Neural cell (in vitro differentiated cells): ENCODE measurements around the gene AMY1B. TPM values are rescaled to one million over a fixed set of nuclear protein-coding genes. Genes with fewer than 3 reads are reported as not detected.
"Not testable (repeated sequence)": the region's sequence is repeated elsewhere in the genome, so short reads cannot be mapped to it uniquely, and the experiment has no call there.

Experiments used
- H2AFZ ChIP-seq: fragments of 200-600, 300-800 bp; sonication (generic), shearing (Covaris generic); 2 replicates; pipeline ENCODE4 v1.6.0; 2014; ENCODE audit warnings: low read depth, mild to moderate bottlenecking, antibody characterized with exemption, low read length, moderate library complexity
- H3F3A ChIP-seq: fragments of 200-600 bp; shearing (Covaris generic); 2 replicates; pipeline ENCODE4 v1.6.1; 2016; ENCODE audit warnings: mild to moderate bottlenecking, moderate library complexity, mixed read lengths, antibody characterized with exemption, low read length; ENCODE audit not compliant: insufficient read depth, poor library complexity, severe bottlenecking
- H3K27ac ChIP-seq: fragments of 200-600, 300-800 bp; sonication (generic), shearing (Covaris generic); 2 replicates; pipeline ENCODE4 v1.5.1; 2014; ENCODE audit warnings: mild to moderate bottlenecking, low read length, moderate library complexity
- H3K27me3 ChIP-seq: fragments of 300-800, 200-600 bp; sonication (generic), shearing (Covaris generic); 2 replicates; pipeline ENCODE4 v1.6.0; 2014; ENCODE audit warnings: mild to moderate bottlenecking, low read depth, low read length, moderate library complexity; ENCODE audit not compliant: insufficient read depth
- H3K36me3 ChIP-seq: fragments of 300-800, 200-600 bp; sonication (generic), shearing (Covaris generic); 2 replicates; pipeline ENCODE4 v1.5.1; 2014; ENCODE audit warnings: mild to moderate bottlenecking, antibody characterized with exemption, low read length, moderate library complexity; ENCODE audit not compliant: insufficient read depth
- H3K4me2 ChIP-seq: fragments of 300-800, 200-600 bp; sonication (generic), shearing (Covaris generic); 2 replicates; pipeline ENCODE4 v1.6.0; 2014; ENCODE audit warnings: mild to moderate bottlenecking, low read length
- H3K4me3 ChIP-seq: fragments of 300-800, 200-600 bp; sonication (generic), shearing (Covaris generic); 2 replicates; pipeline ENCODE4 v1.5.1; 2014; ENCODE audit warnings: mild to moderate bottlenecking, low read length, moderate library complexity
- H3K79me2 ChIP-seq: fragments of 200-600 bp; shearing (Covaris generic); replicated peaks from 2 replicates; pipeline ENCODE4 v1.6.0; 2014; ENCODE audit warnings: mild to moderate bottlenecking, low read length, moderate library complexity; ENCODE audit not compliant: insufficient read depth
- H3K9ac ChIP-seq: fragments of 300-800, 200-600 bp; sonication (generic), shearing (Covaris generic); 2 replicates; pipeline ENCODE4 v1.6.1; 2016; ENCODE audit warnings: mild to moderate bottlenecking, low read length, mixed read lengths
- H3K9me2 ChIP-seq: fragments of 200-600 bp; shearing (Covaris generic); 2 replicates; pipeline ENCODE4 v1.6.1; 2016; ENCODE audit warnings: mild to moderate bottlenecking, low read length, mixed read lengths; ENCODE audit not compliant: insufficient read depth
- H3K9me3 ChIP-seq: fragments of 200-600, 300-800 bp; sonication (generic), shearing (Covaris generic); 2 replicates; pipeline ENCODE4 v1.6.1; 2016; ENCODE audit warnings: mild to moderate bottlenecking, mixed run types, low read length, moderate library complexity, mixed read lengths
- H4K20me1 ChIP-seq: fragments of 200-600 bp; shearing (Covaris generic); 2 replicates; pipeline ENCODE4 v1.6.1; 2016; ENCODE audit warnings: mild to moderate bottlenecking, mixed run types; ENCODE audit not compliant: insufficient read depth
- polyA minus RNA-seq: library from RNA; depleted of rRNA, polyadenylated mRNA; stranded (reverse); fragments of >200 nt; gene quantifications from 2 replicates; pipeline ENCODE4 v1.2.3, GENCODE V29; 2014
- polyA plus RNA-seq: library from polyadenylated mRNA; depleted of rRNA; stranded (reverse); fragments of >200 nt; gene quantifications from 2 replicates; pipeline ENCODE4 v1.2.3, GENCODE V29; 2014

Gene AMY1B
- polyA plus RNA-seq (not detected in 2 replicates), polyA minus RNA-seq (not detected in 2 replicates)

DNA sequence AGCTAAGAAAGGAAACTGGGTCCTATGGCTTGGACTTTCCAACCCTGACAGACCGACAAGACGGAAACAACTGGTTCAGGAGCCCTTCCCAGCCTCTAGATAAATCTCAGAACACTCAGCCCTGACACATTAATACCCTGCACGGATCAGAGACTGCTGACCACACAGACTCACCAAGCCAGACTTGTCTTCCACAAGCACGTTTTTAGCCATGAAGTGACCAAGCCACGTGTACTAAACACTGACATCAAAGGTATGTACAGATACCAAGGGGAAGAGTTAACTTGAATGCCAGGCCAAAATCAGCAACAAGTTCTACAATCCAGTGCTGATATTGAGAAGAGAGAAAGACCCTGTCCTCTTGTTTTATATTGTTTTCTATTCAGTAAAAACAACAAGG is at the start of gene AMY1B:
Gene AMY1B, minus strand, starts transcription at position 101 of the 400 bp plus-strand sequence. CDS start 571 bp downstream, outside the sequence.
- H3K9ac ChIP-seq, H4K20me1 ChIP-seq, H3K9me2 ChIP-seq, H3K4me2 ChIP-seq, H3K36me3 ChIP-seq, H3K4me3 ChIP-seq, H2AFZ ChIP-seq, H3K27me3 ChIP-seq, H3K79me2 ChIP-seq, H3F3A ChIP-seq, H3K9me3 ChIP-seq, H3K27ac ChIP-seq: not testable (repeated sequence)

DNA sequence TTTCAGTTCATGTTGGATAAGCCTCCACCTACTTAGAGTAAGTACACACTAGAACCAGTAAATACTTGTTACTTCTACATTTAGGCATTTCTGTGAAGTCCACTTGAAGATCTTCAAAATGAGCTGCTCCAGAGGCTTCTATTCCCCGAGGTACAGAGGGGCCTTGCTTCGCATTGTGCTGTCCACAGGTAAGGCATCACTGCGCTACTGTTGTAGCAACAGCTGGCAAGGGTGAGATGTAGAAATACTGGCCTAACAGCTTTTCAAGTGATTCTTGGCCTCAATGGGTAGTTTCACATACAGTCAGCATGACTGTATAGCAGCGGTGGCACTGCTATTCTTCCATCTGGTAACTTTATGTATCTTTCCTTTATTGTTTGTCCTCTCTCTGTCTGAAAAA is 49.0 kb upstream of the AMY1B start:
- not testable (repeated sequence) for H3K9me3 ChIP-seq, H2AFZ ChIP-seq, H3K9ac ChIP-seq, H3K9me2 ChIP-seq, H3K27me3 ChIP-seq, H3F3A ChIP-seq, H3K4me3 ChIP-seq, H4K20me1 ChIP-seq, H3K79me2 ChIP-seq, H3K4me2 ChIP-seq, H3K27ac ChIP-seq, H3K36me3 ChIP-seq

DNA sequence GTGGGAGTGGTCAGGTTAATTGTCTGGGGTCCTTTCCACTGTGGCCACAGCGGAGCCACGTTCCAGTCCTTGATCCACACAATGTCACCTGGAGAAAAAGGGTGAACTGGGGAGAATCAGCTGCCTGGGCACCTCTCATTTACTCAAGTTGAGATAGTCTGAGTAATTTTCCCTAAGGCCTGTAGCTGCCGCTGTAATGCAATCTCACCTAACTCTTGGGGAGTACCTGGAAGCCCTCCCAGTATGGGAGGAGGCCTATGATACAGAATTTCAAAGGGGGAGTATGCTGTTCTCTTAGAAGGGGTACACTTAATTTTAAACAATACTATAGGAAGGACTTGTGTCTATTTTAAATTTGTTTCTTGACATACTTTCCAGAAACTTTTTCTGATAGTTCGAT is 48.4 kb upstream of the AMY1B start:
- H2AFZ ChIP-seq, H3K4me2 ChIP-seq, H3F3A ChIP-seq, H3K79me2 ChIP-seq, H3K27ac ChIP-seq, H3K9me2 ChIP-seq, H3K9me3 ChIP-seq, H3K36me3 ChIP-seq, H3K27me3 ChIP-seq, H4K20me1 ChIP-seq, H3K9ac ChIP-seq, H3K4me3 ChIP-seq: not testable (repeated sequence)

DNA sequence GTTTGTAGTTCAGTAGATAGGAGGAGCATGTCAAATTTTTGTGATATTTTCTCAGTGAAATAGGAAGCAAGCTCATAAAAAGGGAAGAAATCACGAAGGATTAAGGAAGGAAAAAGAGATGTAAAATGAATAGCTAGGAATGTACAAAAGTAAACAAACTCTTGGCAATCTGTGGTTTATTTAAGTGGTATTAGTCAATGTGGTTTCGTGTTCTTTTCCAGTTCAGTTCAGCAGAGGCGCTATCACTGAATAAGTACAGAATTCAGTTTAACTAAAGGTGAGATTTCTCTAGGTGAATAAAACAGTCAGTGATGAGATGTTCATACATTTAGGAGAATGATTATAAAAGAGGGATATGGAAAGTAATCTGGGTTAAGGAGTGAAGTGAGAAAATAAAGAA is 42.0 kb upstream of the AMY1B start:
- not testable (repeated sequence) for H3K4me2 ChIP-seq, H3K36me3 ChIP-seq, H3K27ac ChIP-seq

DNA sequence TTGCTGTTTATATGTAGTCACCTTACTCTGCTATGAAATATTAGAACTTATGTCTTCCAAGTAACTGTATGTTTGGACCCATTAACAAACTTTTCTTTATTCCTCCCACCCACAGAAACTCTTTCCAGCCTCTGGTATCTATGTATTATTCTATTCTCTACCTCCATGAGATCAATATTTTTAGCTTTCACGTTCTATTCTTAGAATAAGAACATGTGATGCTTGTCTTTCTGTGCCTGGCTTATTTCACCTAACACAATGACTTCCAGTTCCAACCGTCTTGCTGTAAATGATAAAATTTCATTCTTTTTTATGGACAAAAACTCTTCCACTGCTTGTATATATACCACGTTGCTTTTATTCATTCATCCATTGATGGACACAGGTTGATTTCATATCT is 39.3 kb upstream of the AMY1B start:
- not testable (repeated sequence) for H3K27me3 ChIP-seq, H3K4me2 ChIP-seq, H3K9me3 ChIP-seq, H3K9ac ChIP-seq, H3F3A ChIP-seq, H3K4me3 ChIP-seq, H3K36me3 ChIP-seq, H3K79me2 ChIP-seq, H4K20me1 ChIP-seq, H3K27ac ChIP-seq, H3K9me2 ChIP-seq, H2AFZ ChIP-seq

More for the DNA sequence above, 42.0 kb upstream of the AMY1B start:
- H3K4me3 ChIP-seq, H3K9me2 ChIP-seq, H3K27me3 ChIP-seq, H3F3A ChIP-seq, H3K9ac ChIP-seq, H4K20me1 ChIP-seq, H3K9me3 ChIP-seq, H3K79me2 ChIP-seq, H2AFZ ChIP-seq: not testable (repeated sequence)

DNA sequence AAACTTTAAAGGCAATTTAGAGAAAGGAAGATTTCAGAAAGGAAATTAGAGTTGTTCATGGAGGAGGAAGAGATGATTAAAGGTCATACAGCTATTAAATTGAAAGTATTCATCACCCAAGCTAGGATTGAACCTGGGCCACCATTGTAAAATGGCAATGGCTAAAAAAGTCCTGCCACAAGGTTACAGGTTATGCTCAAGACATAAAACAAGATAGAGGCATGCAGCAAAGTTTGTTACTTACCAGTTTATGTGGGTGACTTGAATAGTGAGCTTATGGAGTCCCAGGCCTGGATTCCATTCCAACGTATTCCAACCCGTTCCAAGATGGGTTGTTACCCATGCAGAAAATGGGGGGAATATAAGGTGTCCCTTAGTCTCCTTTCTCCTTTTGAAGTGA is 25.5 kb upstream of the AMY1B start:
- H3K4me3 ChIP-seq, H3K9ac ChIP-seq, H3K27me3 ChIP-seq, H3F3A ChIP-seq, H3K4me2 ChIP-seq, H4K20me1 ChIP-seq, H3K36me3 ChIP-seq, H3K27ac ChIP-seq, H3K9me3 ChIP-seq, H3K9me2 ChIP-seq, H2AFZ ChIP-seq, H3K79me2 ChIP-seq: not testable (repeated sequence)

DNA sequence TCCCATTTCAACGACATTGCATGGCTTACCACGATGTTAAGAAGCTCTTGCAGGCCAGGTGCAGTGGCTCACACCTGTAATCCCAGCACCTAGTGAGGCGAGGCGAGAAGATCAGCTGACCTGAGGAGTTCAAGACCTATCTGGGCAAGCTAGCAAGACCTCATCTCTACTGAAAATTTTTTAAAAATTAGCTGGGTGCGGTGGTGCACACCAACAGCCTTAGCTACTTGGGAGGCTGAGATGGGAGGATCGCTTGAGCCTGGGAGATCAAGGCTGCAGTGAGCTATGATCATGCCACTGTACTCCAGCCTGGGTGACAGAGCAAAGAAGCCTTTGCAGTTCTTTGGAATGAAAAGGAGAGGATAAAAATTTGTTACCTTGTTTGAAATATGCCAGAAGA is 21.4 kb upstream of the AMY1B start:
- not testable (repeated sequence) for H3K27ac ChIP-seq, H2AFZ ChIP-seq, H3K9ac ChIP-seq, H4K20me1 ChIP-seq, H3K9me2 ChIP-seq, H3K4me3 ChIP-seq, H3K27me3 ChIP-seq, H3K79me2 ChIP-seq, H3F3A ChIP-seq, H3K9me3 ChIP-seq, H3K36me3 ChIP-seq, H3K4me2 ChIP-seq

DNA sequence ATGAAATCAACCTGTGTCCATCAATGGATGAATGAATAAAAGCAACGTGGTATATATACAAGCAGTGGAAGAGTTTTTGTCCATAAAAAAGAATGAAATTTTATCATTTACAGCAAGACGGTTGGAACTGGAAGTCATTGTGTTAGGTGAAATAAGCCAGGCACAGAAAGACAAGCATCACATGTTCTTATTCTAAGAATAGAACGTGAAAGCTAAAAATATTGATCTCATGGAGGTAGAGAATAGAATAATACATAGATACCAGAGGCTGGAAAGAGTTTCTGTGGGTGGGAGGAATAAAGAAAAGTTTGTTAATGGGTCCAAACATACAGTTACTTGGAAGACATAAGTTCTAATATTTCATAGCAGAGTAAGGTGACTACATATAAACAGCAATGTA is 14.4 kb upstream of the AMY1B start:
- not testable (repeated sequence) for H3K9ac ChIP-seq, H3F3A ChIP-seq, H3K27ac ChIP-seq, H3K79me2 ChIP-seq, H3K27me3 ChIP-seq, H3K4me2 ChIP-seq, H3K36me3 ChIP-seq, H3K9me3 ChIP-seq, H3K4me3 ChIP-seq, H2AFZ ChIP-seq, H3K9me2 ChIP-seq, H4K20me1 ChIP-seq
